CD4-positive, alpha-beta T cell treated with Interleukin-17A for 1 hour (primary cell): Measurements from ENCODE around the gene NMRK1.
A peak's percentile ranks its signal among the peaks of the same experiment; 100 is the strongest.

Experiments used
- DNase-seq: peaks from one replicate; pipeline ENCODE4 v3.0.0-alpha.2; 2020

Gene NMRK1

GRCh38 chr9:75087824-75088645 lies at the start of gene NMRK1, which contains the start of gene OSTF1:
TSS of gene NMRK1 (minus strand) at chr9:75088155. CDS start at chr9:75083115, 5,040 bp downstream.
TSS of gene OSTF1 (plus strand) at chr9:75088514. CDS start at chr9:75088693, 179 bp downstream.
- DNase-seq: peak; percentile 94

DNA sequence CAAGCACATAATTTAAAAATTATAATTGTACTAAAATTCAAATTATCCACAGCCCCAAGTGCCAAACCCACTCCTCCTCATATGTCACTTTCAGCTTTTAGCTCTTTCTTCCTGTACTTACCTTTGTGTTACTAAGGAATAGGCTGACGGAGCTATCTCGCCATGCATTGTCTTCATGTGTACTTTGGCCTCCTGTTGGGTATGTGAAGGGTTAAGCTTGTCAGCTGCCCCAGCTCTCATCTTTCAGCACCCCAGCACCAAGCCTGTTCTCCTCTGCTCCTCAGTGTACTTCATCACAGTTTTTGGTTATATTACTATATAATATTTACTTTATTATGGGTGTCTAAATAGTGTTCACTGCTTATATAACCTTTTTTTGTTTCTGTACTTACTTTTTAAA lies 46.5 kb upstream of the NMRK1 start:
- no peak for DNase-seq

- no peak for DNase-seq
These were observed 45.4 kb upstream of the NMRK1 start for GRCh38 chr9:75133396-75133795.

GRCh38 chr9:75132244-75132643 lies 44.3 kb upstream of the NMRK1 start:
- no peak for DNase-seq

DNA sequence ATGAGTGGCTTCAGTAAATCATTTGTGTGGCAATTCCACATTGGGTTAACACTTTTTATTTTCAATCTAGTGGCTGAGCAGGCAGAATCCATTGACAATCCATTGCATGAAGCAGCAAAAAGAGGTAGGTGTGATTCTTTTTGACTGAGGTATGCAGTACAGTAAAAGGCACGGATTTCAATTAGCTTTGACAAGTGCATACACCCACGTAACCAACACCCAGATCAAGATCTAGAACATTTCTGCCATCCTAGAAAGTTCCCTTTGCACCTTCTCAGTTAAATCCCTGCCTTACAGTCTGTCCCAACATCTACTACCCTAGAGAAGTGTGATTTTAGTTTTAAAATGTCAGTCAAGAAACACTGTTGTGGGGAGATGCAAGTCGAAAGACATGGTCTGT lies 43.7 kb upstream of the NMRK1 start:
- no peak for DNase-seq

DNA sequence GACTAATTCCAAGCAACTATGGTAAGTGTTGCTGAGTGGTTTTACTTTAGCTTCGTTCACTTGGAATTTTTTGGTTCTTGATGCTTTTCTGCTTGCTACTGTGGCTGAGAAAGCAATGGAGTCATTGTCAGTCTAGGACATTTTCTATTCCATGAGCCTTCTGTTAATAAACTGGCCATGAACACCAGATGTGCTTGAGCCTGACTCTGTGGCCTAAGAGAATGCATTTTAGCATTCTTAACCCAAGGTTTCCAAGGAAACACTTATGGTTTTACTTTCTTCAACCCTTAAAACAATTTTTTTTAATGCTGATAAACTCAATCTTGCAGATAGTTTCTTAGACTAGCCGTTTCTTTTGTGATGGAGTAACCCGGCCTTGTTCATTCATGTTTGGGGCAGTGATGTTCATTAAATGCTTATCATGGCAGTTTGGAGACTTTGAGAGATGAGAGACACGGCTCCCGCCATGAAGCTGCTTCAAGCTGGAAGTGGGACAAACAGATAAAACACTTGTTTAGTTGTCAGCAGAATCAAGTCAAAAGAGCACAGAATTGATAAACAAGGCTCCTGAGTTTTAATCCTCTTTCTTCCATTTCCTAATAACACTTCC lies 42.8 kb upstream of the NMRK1 start:
- no peak for DNase-seq

GRCh38 chr9:75130172-75130571 lies 42.2 kb upstream of the NMRK1 start:
- DNase-seq: no peak

DNA sequence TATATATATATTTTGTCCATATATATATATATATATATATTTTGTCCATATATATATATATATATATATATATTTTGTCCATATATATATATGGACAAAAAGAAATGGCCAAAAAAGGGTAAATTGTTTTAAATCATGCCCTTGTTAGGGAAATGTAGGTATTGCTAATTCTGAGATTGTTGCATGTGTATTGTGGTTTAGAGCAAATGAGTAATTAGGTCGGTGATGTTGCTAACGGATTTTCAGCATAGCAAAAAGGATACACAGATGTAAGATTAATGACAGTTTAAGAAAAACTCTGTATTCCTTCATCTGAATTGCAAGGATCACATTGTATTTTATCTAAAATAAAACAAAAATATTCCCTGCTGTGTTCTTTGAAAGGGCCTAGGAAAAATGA lies 40.6 kb upstream of the NMRK1 start:
- DNase-seq: no peak

- no peak for DNase-seq
These were observed 35.7 kb upstream of the NMRK1 start for GRCh38 chr9:75123696-75124095.

DNA sequence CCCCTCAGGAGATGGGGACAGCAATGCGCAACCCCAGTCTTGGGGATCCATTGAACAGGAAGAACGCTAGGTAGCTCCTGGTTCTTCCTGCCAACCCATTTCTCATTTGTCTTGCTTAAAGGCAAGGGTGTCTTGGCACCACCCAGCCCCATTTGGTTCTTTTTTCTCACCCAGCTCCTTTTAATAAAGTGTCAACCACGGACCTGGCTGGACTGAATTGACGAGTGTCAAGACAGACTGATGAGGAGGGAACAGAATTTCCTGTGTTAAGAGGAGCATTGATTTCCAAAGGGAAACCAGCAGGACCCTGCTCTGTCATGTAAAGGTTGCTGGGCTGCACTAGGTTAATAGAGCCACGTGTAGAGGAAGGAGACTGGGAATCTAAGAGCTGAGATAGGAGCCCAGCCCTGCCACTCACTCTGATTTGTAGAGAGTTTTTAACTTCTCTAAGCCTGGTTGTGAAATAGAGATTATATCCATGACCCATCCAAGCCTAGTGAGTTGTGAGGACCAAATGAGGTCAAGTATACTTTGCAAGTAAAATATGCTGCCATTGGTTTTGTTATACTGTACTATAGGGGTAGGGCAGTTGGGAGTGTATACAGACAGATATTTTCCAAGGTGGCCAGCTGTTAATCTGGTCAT lies 34.1 kb upstream of the NMRK1 start:
- DNase-seq: no peak

DNA sequence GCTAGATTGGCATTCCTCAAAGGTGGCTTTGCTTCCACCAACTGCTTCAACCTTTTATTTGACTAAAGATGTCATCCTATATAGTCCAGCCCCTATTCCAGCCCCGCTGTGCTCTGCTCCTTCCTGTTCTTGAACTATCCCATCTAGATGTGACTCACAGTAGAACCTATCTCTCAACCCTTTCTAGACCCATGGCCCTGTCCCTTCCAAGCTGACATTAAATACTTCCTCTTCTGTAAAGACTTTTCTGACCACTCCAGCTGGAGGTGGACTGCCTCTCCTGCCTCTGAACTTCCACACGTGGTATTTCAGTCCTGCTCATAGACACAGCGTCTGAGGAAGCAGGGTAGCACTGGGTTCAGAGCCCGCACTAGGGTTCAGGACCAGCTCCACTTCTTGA lies 32.7 kb upstream of the NMRK1 start:
- no peak for DNase-seq

DNA sequence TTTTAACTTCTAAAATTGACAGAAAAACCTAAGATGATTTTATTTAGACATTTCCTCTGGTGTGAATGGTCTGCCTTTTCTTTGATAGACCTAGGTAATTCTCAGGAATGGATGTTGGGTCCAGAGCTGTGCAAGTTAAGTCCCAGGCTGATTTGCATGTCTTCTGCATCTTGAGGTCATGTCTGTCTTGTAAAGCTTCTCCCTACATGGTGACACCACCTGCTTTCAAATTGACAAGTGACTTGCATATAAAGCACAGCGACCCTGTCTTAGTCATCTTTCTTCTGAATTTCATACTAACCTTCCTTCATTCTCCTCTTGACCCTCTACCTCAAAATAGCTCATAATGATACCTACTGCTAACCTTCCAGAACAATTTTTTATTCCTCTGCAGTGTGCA lies 29.6 kb upstream of the NMRK1 start:
- DNase-seq: no peak

DNA sequence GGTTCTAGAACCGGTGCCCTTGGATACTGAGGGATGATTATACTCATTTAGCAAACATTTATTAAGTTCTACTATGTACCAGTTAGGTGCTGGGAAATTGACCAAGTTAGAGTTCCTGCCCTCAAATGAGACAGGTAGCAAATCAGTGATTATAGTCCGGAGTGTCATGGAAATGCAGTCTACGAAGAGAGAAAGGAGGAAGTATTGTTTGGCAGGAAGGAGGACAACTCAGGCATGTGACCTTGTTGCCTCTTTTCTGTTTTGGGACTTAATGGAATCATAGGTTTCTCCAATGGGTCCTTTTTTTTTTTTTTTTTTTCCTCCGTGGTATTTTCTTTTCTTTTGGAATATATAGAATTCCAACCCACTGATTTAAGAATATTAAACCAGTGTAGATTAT lies 28.4 kb upstream of the NMRK1 start:
- DNase-seq: no peak

DNA sequence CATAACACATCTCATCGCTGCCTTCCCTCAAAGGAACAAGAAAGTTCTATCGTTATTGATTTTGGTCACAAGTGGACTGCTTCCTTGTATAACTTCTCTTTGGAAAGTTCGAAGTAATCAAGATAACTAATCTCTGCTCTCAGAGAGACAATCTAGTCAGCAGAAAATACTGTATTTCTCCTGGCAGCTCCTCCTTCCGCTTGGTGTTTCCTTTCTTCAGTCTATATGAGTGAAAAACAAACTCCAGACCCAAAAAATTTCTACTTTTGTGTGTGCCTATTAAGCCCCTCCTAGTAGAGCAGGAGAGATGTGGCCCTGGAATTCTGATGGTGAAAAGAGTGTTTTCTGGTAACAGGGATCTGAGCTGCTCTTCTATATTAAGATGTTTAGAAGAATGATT lies 24.8 kb upstream of the NMRK1 start:
- DNase-seq: no peak

DNA sequence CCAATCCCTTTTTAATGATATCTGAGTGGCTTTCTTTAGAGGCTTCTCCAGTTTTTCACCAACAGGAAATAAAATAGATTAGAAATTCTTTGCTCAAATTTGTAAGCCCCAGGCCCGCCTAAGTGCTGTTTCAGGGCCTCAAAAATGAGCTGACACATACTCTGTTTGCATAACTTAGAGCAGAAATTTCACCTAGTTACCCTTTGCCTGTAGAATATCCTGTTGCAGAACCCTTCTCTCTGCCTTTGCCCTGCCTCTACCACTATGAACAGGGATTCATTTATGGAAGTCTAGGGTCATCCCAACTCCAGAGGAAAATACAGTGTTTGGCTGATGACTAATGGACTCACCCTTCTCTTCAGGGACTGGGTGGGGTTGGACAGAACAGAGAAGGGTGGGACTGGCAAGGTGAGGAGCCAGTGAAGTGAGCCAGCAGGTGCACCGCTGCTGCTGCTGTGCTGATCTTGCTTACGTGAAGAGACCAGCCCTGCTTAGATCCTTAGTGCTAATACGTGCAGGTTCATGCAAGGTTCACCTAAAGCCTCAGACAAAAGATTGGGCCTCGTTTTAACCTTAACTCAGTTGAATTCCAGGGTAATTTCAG lies 23.2 kb upstream of the NMRK1 start:
- no peak for DNase-seq

DNA sequence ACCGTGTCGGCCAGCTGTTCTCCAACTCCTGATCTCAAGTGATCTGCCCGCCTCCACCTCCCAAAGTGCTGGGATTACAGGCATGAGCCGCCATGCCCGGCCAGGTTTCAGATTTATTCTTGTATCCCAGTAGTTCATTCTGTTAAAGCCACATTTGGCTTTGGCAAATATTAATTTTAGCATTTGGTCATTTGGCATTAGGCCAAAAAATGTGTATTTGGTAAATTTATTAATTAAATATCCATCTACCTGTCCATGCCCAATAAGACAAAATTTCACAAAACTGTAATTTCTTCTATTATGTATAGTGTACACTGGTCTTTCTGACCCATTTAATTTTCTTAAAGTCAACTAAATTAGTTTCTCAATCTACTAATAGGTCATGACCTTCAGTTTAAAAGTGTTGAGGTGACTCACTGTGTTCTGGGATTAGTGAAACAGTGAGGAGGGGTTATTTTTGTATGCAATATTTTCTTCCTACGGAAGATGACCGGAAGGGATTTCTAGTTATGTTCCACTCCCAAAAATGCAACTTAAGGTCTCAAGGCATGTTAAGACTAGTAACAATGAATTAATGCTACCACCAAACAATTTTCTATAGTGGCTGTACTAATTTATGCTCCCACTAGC lies 21.4 kb upstream of the NMRK1 start:
- DNase-seq: no peak

- DNase-seq: peak; percentile 48
These were observed 20.6 kb upstream of the NMRK1 start for GRCh38 chr9:75108571-75108970.

GRCh38 chr9:75106857-75107256 lies 18.9 kb upstream of the NMRK1 start:
- no peak for DNase-seq

DNA sequence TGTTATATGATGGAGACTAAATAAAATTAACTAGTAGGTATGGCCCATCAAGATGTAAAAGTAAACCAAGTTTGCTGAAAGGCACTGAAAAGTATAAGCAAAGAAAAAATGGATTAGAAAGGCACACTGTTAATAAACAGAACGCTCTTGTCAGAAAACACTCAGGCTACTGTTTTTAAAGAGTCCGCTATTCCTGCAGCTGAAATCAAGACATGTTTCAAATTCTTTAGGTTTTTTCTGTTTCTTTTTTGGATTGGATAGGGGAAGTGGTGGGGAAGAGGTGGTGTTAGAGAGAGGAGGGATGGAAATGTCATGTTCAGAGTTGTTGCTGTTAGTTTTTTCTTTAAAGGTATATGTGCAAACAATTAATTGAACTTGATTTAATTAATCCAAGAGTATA lies 17.9 kb upstream of the NMRK1 start:
- DNase-seq: no peak

- no peak for DNase-seq
These were observed 17.1 kb upstream of the NMRK1 start for GRCh38 chr9:75105019-75105540.

GRCh38 chr9:75104607-75105006 lies 16.7 kb upstream of the NMRK1 start:
- DNase-seq: no peak

DNA sequence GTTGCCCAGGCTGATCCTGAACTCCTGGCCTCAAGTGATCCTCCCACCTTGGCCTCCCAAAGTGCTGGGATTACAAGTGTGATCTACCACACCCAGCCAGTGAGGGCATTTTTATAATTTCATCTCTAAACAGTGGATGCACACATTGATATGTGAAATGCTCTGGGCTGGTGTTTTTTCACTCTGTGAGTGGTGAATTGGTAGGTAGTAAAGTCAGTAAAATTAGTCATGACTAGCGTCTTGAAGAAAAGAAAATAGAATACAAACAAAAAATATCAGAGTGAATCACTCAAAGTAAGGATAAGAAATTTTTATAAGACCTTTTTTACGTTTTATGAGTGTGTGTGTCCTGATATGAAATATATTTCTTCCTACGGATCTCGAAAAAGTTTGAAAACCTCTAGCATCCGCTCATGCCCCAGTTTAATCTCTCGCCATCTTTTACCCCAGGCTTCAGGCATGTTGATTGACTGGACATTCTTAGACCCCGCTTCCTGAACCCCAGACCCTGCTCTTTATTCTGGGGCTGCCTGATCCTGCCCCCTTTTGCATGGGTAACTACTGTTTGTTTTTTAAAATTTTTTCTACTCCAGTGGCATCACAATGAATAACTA lies 14.3 kb upstream of the NMRK1 start:
- DNase-seq: no peak
